ENCODE data around the gene ADARB2. TPM values are rescaled to one million over a fixed set of nuclear protein-coding genes. Genes with fewer than 3 reads are reported as not detected.

ADARB2 gene
- total RNA-seq, 4 donors from 2014 or later, result 0.32 to 1.6 (median 0.80) TPM

- WGBS, result 75% methylated on average over 30 of the region's 30 CpGs
- TF ChIP-seq EP300 (IDR thresholded peaks at IDR 0.05), result no peak
- TF ChIP-seq POLR2AphosphoS5 (IDR thresholded peaks at IDR 0.05), result no peak
- TF ChIP-seq, protein P1, sequence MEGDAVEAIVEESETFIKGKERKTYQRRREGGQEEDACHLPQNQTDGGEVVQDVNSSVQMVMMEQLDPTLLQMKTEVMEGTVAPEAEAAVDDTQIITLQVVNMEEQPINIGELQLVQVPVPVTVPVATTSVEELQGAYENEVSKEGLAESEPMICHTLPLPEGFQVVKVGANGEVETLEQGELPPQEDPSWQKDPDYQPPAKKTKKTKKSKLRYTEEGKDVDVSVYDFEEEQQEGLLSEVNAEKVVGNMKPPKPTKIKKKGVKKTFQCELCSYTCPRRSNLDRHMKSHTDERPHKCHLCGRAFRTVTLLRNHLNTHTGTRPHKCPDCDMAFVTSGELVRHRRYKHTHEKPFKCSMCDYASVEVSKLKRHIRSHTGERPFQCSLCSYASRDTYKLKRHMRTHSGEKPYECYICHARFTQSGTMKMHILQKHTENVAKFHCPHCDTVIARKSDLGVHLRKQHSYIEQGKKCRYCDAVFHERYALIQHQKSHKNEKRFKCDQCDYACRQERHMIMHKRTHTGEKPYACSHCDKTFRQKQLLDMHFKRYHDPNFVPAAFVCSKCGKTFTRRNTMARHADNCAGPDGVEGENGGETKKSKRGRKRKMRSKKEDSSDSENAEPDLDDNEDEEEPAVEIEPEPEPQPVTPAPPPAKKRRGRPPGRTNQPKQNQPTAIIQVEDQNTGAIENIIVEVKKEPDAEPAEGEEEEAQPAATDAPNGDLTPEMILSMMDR (IDR thresholded peaks at IDR 0.05), result no peak
- peaks cover 3% of the 10 kb centered on the region for H3K27me3 ChIP-seq
- H3K9me3 ChIP-seq, result no peaks in the 10 kb centered on the region
- no peak overlapping the region for H3K27ac ChIP-seq
- H3K4me1 ChIP-seq, result peaks cover 3% of the 10 kb centered on the region
- H3K36me3 ChIP-seq, result no peaks in the 10 kb centered on the region
- DNase-seq (ENCODE audit: low spot score in 2 of 2), result no peak
- H3K4me3 ChIP-seq, result no peak overlapping the region
Observed at GRCh38 chr10:1182280-1183032, 554.9 kb downstream of the ADARB2 start.

DNA sequence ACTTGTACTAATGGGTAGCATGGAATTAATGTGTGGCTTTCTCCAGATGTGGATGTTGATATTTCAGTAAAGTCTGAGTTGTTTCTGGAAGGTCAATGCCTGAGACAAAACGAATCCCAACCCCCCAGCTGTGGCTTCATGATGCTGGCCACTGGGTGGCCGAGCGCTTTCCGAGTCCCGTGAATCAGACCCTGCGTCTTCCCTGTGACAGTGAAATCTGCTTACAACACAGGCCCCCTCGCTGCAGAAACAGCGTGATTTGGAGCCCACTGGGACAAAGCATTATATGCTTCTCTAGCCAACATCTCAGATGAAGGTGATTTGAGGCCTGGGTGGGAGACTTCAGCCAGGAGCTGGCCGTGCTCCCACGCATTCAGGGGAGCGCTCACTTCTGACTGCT, 556.5 kb downstream of the ADARB2 start:
- peak in 1 of 2 donors; percentile 5 for DNase-seq (ENCODE audit: low spot score in 2 of 2)
- Histone ChIP-seq H3K9me3 (no peaks in the 10 kb centered on the region), H3K4me1 (no peaks in the 10 kb centered on the region), H3K4me3 (no peak overlapping the region), H3K27me3 (peaks cover 2% of the 10 kb centered on the region), H3K36me3 (no peaks in the 10 kb centered on the region), H3K27ac (no peak overlapping the region)
- TF ChIP-seq, protein P1 (IDR thresholded peaks at IDR 0.05), result no peak
- TF ChIP-seq EP300 (IDR thresholded peaks at IDR 0.05) (no peak), POLR2AphosphoS5 (IDR thresholded peaks at IDR 0.05) (no peak), POLR2A (IDR thresholded peaks at IDR 0.05) (no peak)
- WGBS, result 90% methylated on average over 8 of the region's 11 CpGs

- no peak for TF ChIP-seq POLR2AphosphoS5 (IDR thresholded peaks at IDR 0.05)
- TF ChIP-seq EP300 (IDR thresholded peaks at IDR 0.05), result no peak
- TF ChIP-seq POLR2A (IDR thresholded peaks at IDR 0.05), result no peak
- TF ChIP-seq, protein P1 (IDR thresholded peaks at IDR 0.05), result no peak
- Histone ChIP-seq H3K27me3 (no peaks in the 10 kb centered on the region), H3K36me3 (no peaks in the 10 kb centered on the region), H3K9me3 (no peaks in the 10 kb centered on the region), H3K4me3 (no peak overlapping the region), H3K4me1 (no peaks in the 10 kb centered on the region), H3K27ac (no peak overlapping the region)
- 88% methylated on average over 10 of the region's 16 CpGs for WGBS
- peak; percentile 21 to 49 for DNase-seq (ENCODE audit: low spot score in 2 of 2)
Observed at GRCh38 chr10:1180071-1180730, 557.1 kb downstream of the ADARB2 start.

DNA sequence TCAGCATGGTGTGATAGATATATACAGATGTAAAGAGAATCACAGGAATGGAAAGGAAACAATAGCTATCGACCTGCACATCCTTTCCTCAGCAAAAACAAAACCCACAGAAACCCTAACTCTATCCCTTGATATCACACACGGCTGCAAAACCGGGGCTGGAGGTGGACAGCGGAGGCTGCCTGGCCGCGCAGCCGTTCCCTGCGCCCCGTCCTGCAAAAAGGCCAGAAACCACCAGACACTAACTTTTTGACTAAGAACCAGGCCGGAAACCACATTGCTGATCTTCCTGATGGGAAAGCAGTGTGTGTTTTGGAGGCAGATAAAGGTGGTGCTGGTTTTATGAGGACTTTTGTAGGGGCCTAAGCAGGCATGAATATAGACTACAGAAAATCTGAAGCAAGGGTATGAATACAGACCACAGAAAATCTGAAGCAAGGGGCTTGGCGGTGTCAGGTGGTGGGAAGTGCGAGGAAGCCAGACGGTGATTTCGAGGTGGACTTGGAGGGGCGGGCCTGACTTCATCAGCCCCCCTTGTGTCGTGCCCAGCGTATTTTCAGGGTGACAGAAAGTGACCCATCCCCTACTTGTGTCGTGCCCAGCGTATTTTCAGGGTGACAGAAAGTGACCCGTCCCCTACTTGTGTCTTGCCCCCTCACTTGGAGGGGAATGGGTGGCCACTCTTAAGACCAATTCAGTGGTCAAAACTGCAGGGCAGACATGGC, 557.8 kb downstream of the ADARB2 start:
- H3K9me3 ChIP-seq, result no peaks in the 10 kb centered on the region
- TF ChIP-seq EP300 (IDR thresholded peaks at IDR 0.05), result no peak
- TF ChIP-seq POLR2AphosphoS5 (IDR thresholded peaks at IDR 0.05), result no peak
- TF ChIP-seq, protein P1 (IDR thresholded peaks at IDR 0.05), result no peak
- no peak for TF ChIP-seq POLR2A (IDR thresholded peaks at IDR 0.05)
- H3K4me1 ChIP-seq, result no peaks in the 10 kb centered on the region
- DNase-seq (ENCODE audit: low spot score in 2 of 2), result peak; percentile 32 to 57
- H3K36me3 ChIP-seq, result no peaks in the 10 kb centered on the region
- H3K27me3 ChIP-seq, result no peaks in the 10 kb centered on the region
- H3K27ac ChIP-seq, result no peak overlapping the region
- WGBS, result 79% methylated on average over 20 of the region's 20 CpGs
- no peak overlapping the region for H3K4me3 ChIP-seq

DNA sequence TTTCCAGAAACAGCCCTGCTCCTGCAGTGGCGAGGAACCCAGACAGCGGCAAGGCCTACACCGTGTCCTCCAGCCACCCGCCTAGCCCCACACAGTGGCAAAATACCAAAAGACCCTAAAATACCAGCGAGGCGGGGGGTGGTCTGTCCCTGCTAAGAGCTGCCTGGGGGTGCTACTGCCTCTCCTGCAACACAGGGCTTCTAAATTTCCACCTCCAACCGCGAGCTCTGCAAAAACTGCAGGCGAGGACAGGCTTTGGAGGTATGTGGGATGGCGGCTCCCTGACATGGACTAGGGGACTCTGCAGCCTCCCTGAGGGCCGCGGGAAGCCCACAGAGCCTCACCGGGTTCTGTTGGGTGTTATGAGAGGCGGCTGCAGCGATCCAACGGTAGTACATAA, 558.8 kb downstream of the ADARB2 start:
- H3K27ac ChIP-seq, result no peak overlapping the region
- WGBS, result 91% methylated on average over 16 of the region's 16 CpGs
- H3K36me3 ChIP-seq, result no peaks in the 10 kb centered on the region
- no peaks in the 10 kb centered on the region for H3K27me3 ChIP-seq
- H3K4me3 ChIP-seq, result no peak overlapping the region
- DNase-seq (ENCODE audit: low spot score in 2 of 2), result peak in 1 of 2 donors; percentile 40
- no peaks in the 10 kb centered on the region for H3K9me3 ChIP-seq
- TF ChIP-seq POLR2A (IDR thresholded peaks at IDR 0.05) (no peak), EP300 (IDR thresholded peaks at IDR 0.05) (no peak), POLR2AphosphoS5 (IDR thresholded peaks at IDR 0.05) (no peak)
- TF ChIP-seq, protein P1 (IDR thresholded peaks at IDR 0.05), result no peak
- no peaks in the 10 kb centered on the region for H3K4me1 ChIP-seq

All from suprapubic skin (tissue), 4 donors.